ENCODE measurements around the gene SCUBE1.

The SCUBE1 gene

DNA sequence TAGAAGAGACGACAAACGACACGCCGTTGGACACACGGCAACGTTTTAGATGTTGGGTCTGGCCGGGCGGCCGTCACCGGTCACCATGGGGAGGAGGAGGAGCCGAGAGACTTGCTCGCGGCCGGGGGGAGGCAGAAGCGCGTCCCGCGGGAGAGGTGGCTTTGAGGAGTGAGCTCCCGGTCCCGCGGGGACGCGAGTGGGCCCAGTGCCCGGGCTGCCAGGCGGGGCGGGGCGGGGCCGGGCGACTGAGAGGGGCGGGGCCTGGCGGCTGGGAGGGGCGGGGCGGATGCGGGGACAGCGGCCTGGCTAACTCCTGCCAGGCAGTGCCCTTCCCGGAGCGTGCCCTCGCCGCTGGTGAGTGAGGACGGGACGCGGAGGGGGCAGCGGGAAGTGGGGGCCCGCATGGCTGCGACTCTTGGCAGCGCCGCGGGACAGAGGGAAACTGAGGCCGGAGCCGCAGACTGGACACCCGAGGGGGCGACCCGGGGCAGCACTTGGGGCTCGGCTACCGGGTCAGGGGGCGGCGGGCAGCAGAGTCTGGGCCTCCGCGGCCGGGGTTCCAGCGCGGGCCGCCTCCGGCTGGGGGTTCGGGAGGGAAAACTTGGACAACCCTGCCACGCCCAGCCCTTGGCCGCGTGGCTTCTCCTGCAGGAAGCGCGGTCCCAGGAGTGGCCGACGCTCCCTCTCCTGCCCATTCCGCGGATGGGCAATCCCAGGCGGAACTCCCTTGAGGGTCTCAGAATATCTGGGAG, 191.7 kb downstream of the SCUBE1 start, which contains the start of gene TSPO:
Gene TSPO (plus strand): TSS at position 309 of the 752 bp plus-strand sequence. CDS start 7,680 bp downstream, outside the sequence.
- DNase-seq = peak; percentile 71

DNA sequence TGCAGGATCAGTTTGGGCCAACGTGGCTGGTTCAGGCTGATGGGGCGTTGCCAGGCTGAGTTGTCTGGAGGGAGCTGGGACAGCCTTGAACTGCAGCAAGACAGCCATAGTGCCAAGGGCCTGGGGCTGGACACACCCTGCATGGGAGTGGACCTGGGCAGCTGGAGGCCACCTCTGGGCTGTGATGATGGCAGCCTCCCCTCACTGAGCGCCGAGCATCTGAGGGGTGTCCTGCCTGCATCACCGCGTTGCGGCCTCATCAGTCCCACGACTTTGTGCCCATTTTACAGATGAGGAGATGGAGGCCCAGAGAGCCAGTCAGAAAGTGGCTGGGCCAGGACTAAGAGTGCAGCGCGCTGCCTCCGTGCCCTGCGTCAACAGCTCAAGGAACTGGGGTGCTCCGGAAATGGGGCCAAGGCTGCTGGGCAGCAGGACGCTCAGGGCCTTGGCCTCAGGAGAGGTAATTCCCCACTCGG, 192.4 kb downstream of the SCUBE1 start:
- DNase-seq = no peak

DNA sequence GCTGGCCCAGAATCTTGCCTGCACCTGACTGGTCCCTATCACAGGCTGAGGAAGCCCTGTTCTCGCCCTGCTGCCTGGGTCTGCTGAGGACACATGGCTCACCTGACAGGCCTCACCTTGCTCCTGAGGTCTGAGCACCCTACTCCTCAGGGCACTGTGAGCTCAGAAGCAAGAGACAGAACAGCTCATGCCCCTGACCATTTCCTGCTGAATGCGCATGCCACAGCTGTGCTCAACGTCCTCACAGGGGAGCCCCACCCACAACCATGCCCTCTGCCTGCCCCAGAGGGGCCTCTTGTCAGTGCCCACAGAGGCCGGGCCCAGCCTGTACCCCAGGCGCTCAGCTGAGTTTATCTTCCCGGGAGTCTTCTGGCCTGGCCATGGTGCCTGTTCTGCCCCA, 194.6 kb downstream of the SCUBE1 start:
- DNase-seq = peak; percentile 85

DNA sequence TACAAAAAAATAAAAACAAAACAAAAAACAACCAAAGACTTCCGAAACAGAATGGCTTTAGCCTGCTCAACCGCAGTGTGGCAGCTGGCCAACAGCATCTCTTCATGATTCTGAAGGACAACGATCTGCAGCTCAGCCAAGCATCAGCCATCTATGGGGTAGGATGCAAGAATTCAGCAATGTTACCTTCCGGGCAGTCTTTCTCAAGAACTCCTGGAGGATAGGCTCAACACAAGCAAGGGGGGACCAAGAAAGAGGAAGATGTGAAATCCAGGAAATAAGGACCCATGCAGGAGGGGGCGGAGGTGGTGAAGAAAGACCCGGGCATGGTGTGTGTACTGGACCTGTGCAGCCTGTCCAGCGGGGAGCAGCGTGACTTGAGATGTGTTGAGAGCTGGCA, 195.4 kb downstream of the SCUBE1 start:
- peak; percentile 86 for DNase-seq

Measured in hematopoietic multipotent progenitor cell treated with erythropoietin and hydrocortisone succinate and interleukin-3 and kit ligand, for 4 days (in vitro differentiated cells).